Measurements from ENCODE around the gene TMEM132C.

TMEM132C gene

GRCh38 chr12:128606538-128606937 lies 339.6 kb downstream of the TMEM132C start:
- no peak for FAIRE-seq
- DNase-seq (ENCODE audit: low spot score): no peak

GRCh38 chr12:128606970-128607369 lies 340.0 kb downstream of the TMEM132C start:
- FAIRE-seq: no peak
- no peak for DNase-seq (ENCODE audit: low spot score)

- DNase-seq (ENCODE audit: low spot score): no peak
- no peak for FAIRE-seq
Measured at GRCh38 chr12:128607641-128608040, 340.7 kb downstream of the TMEM132C start.

GRCh38 chr12:128609861-128610260 lies 342.9 kb downstream of the TMEM132C start:
- no peak for FAIRE-seq
- DNase-seq (ENCODE audit: low spot score): no peak

GRCh38 chr12:128611736-128612135 lies 344.8 kb downstream of the TMEM132C start:
- DNase-seq (ENCODE audit: low spot score) (no peak), FAIRE-seq (no peak)

- FAIRE-seq: no peak
Measured at GRCh38 chr12:128612150-128612850, 345.3 kb downstream of the TMEM132C start.

GRCh38 chr12:128613837-128614590 lies 347.0 kb downstream of the TMEM132C start:
- DNase-seq (ENCODE audit: low spot score) (peak; percentile 8), FAIRE-seq (no peak)

More at GRCh38 chr12:128612150-128612850, 345.3 kb downstream of the TMEM132C start:
- no peak for DNase-seq (ENCODE audit: low spot score)

- FAIRE-seq: no peak
Measured at GRCh38 chr12:128617304-128617833, 350.4 kb downstream of the TMEM132C start.

GRCh38 chr12:128619263-128619662 lies 352.3 kb downstream of the TMEM132C start:
- DNase-seq (ENCODE audit: low spot score): no peak
- FAIRE-seq: no peak

More at GRCh38 chr12:128617304-128617833, 350.4 kb downstream of the TMEM132C start:
- no peak for DNase-seq (ENCODE audit: low spot score)

GRCh38 chr12:128621304-128621703 lies 354.3 kb downstream of the TMEM132C start:
- FAIRE-seq (no peak), DNase-seq (ENCODE audit: low spot score) (no peak)

GRCh38 chr12:128623748-128624147 lies 356.8 kb downstream of the TMEM132C start:
- FAIRE-seq: no peak

GRCh38 chr12:128626808-128627320 lies 359.9 kb downstream of the TMEM132C start:
- DNase-seq (ENCODE audit: low spot score) (no peak), FAIRE-seq (no peak)

More at GRCh38 chr12:128623748-128624147, 356.8 kb downstream of the TMEM132C start:
- no peak for DNase-seq (ENCODE audit: low spot score)

GRCh38 chr12:128627659-128628058 lies 360.7 kb downstream of the TMEM132C start:
- FAIRE-seq (no peak), DNase-seq (ENCODE audit: low spot score) (no peak)

- DNase-seq (ENCODE audit: low spot score) (no peak), FAIRE-seq (no peak)
Measured at GRCh38 chr12:128629979-128630378, 363.0 kb downstream of the TMEM132C start.

GRCh38 chr12:128637642-128638606 lies 371.0 kb downstream of the TMEM132C start:
- no peak for DNase-seq (ENCODE audit: low spot score)
- no peak for FAIRE-seq

GRCh38 chr12:128639089-128639488 lies 372.1 kb downstream of the TMEM132C start:
- DNase-seq (ENCODE audit: low spot score) (no peak), FAIRE-seq (no peak)

- FAIRE-seq (no peak), DNase-seq (ENCODE audit: low spot score) (no peak)
Measured at GRCh38 chr12:128643155-128643554, 376.2 kb downstream of the TMEM132C start.

- FAIRE-seq (no peak), DNase-seq (ENCODE audit: low spot score) (no peak)
Measured at GRCh38 chr12:128644664-128645296, 377.8 kb downstream of the TMEM132C start.

GRCh38 chr12:128649902-128650301 lies 382.9 kb downstream of the TMEM132C start:
- DNase-seq (ENCODE audit: low spot score) (no peak), FAIRE-seq (no peak)

GRCh38 chr12:128652136-128652751 lies 385.3 kb downstream of the TMEM132C start:
- no peak for DNase-seq (ENCODE audit: low spot score)
- FAIRE-seq: no peak

Measured in RCC 7860 (cell line).